GM12878 (cell line): ENCODE data around the gene MARCHF4. TPM values are rescaled to one million over a fixed set of nuclear protein-coding genes. Genes with fewer than 3 reads are reported as not detected.

ENCODE experiments used
- ATAC-seq: fragments of 200-7000 bp; cut with Tn5 transposase; 3 replicates; pipeline ENCODE4 v1.9.1; 2020; ENCODE audit warnings: mild to moderate bottlenecking, moderate library complexity
- BruUV-seq: library from RNA; stranded (reverse); fragments of 400-500 nt; replicated peaks from 2 replicates; lab custom pipeline; 2021; lab: Mats Ljungman, UMichigan
- CTCF ChIA-PET: fragments of 300-600 bp; sonication (Branson Sonifier 250); formaldehyde crosslinking; extraction: SDS; loops from one replicate; lab custom pipeline; 2021; ENCODE audit warnings: inconsistent platforms; lab: Yijun Ruan, JAX
- POLR2A ChIA-PET: fragments of 350-600 bp; formaldehyde crosslinking; extraction: SDS; loops from one replicate; lab custom pipeline; 2021; ENCODE audit warnings: inconsistent platforms; lab: Charles Lee
- RAD21 ChIA-PET: fragments of 300-600 bp; sonication (Branson Sonifier 250); formaldehyde crosslinking; loops from one replicate; lab custom pipeline; 2023; ENCODE audit warnings: antibody characterized with exemption; ENCODE audit not compliant: unreplicated experiment; lab: Charles Lee
- SMC1A ChIA-PET: fragments of 300-600 bp; sonication (Branson Sonifier 250); formaldehyde crosslinking; loops from one replicate; lab custom pipeline; 2023; ENCODE audit not compliant: unreplicated experiment, uncharacterized antibody; lab: Charles Lee
- DNase-seq: peaks from one replicate; pipeline ENCODE4 v3.0.0-alpha.2; 2011; ENCODE audit warnings: low read depth, low spot score
- FAIRE-seq: peaks from 3 replicates; lab custom pipeline; 2011; peaks lifted over from hg19 to GRCh38; lab: Jason Lieb, UNC
- H2AFZ ChIP-seq: 2 replicates; pipeline ENCODE4 v1.6.0; 2011; ENCODE audit warnings: low read depth, low read length, control low read depth; ENCODE audit not compliant: control insufficient read depth
- H3K27ac ChIP-seq: 2 replicates; pipeline ENCODE4 v1.5.1; 2011; ENCODE audit warnings: control low read depth; ENCODE audit not compliant: control insufficient read depth, insufficient read depth
- H3K27me3 ChIP-seq, 2 experiments: replicated peaks in 1 of 2; 2 replicates each; pipeline versions ENCODE4 v1.6.0 to v1.6.1; 2011; ENCODE audit warnings: low read length in 1 of 2; ENCODE audit not compliant: control insufficient read depth in 2 of 2, insufficient read depth in 2 of 2
- H3K36me3 ChIP-seq, 2 experiments: 2 replicates each; pipeline ENCODE4 v1.5.1; 2011; ENCODE audit warnings: low read length in 1 of 2; ENCODE audit not compliant: control insufficient read depth in 2 of 2, insufficient read depth in 2 of 2
- H3K4me1 ChIP-seq: 2 replicates; pipeline ENCODE4 v1.6.1; 2011; ENCODE audit warnings: mild to moderate bottlenecking, low read length, moderate library complexity, mixed read lengths; ENCODE audit not compliant: control insufficient read depth, insufficient read depth
- H3K4me2 ChIP-seq: 2 replicates; pipeline ENCODE4 v1.6.0; 2011; ENCODE audit warnings: control low read depth; ENCODE audit not compliant: control insufficient read depth, insufficient read depth
- H3K4me3 ChIP-seq: fragments of 200-600 bp; sonication (generic); 2 replicates; pipeline ENCODE4 v1.5.1; 2016
- H3K79me2 ChIP-seq: 2 replicates; pipeline ENCODE4 v1.6.0; 2011; ENCODE audit warnings: low read length; ENCODE audit not compliant: control insufficient read depth, insufficient read depth
- H3K9ac ChIP-seq: 2 replicates; pipeline ENCODE4 v1.8.0; 2011; ENCODE audit warnings: low read length, control low read depth, mixed read lengths; ENCODE audit not compliant: control insufficient read depth, insufficient read depth
- H3K9me3 ChIP-seq: replicated peaks from 3 replicates; pipeline ENCODE4 v1.5.1; 2011; ENCODE audit warnings: mild to moderate bottlenecking, low read length; ENCODE audit not compliant: control insufficient read depth, insufficient read depth
- H4K20me1 ChIP-seq: 2 replicates; pipeline ENCODE4 v1.6.0; 2011; ENCODE audit not compliant: control insufficient read depth, insufficient read depth
- ATF3 ChIP-seq: IDR thresholded peaks from 2 replicates; pipeline ENCODE4 v1.6.1; 2011; ENCODE audit warnings: low read depth, mild to moderate bottlenecking, low read length, moderate library complexity, borderline replicate concordance; ENCODE audit errors: extremely low read depth
- BHLHE40 ChIP-seq, 2 experiments: fragments of 450-650 bp in 1 of 2; IDR thresholded peaks; 2 replicates each; pipeline ENCODE4 v1.6.1; 2011 to 2017; ENCODE audit warnings: low read depth in 2 of 2, borderline replicate concordance in 1 of 2, improper control_type of control experiment in 1 of 2, low read length in 1 of 2, mild to moderate bottlenecking in 1 of 2
- CBX3 ChIP-seq: fragments of 200-600 bp; sonication (generic); IDR thresholded peaks from 2 replicates; pipeline ENCODE4 v1.6.1; 2016; ENCODE audit warnings: low read depth, borderline replicate concordance
- E2F8 ChIP-seq: fragments of 450-650 bp; IDR thresholded peaks from 2 replicates; pipeline ENCODE4 v1.6.1; 2018; ENCODE audit warnings: mild to moderate bottlenecking, low read depth, moderate library complexity; ENCODE audit not compliant: partially characterized antibody
- EGR1 ChIP-seq, 2 experiments: IDR thresholded peaks; 1 replicate in 1 of 2; 2 replicates in 1 of 2; pipeline ENCODE4 v1.6.1; 2011 to 2012; ENCODE audit warnings: low read depth in 2 of 2, low read length in 2 of 2, borderline replicate concordance in 1 of 2, mild to moderate bottlenecking in 1 of 2, moderate library complexity in 1 of 2
- FOXK2 ChIP-seq: fragments of 450-650 bp; IDR thresholded peaks from 2 replicates; pipeline ENCODE4 v1.6.1; 2017; ENCODE audit warnings: mild to moderate bottlenecking, moderate library complexity
- GATAD2B ChIP-seq: fragments of 450-650 bp; conservative IDR thresholded peaks from 2 replicates; pipeline ENCODE4 v1.6.1; 2017; ENCODE audit warnings: low read depth, mild to moderate bottlenecking, moderate library complexity
- HDGF ChIP-seq: fragments of 450-650 bp; IDR thresholded peaks from 2 replicates; pipeline ENCODE4 v1.6.1; 2016; ENCODE audit warnings: antibody characterized with exemption
- MEF2B ChIP-seq: fragments of 450-650 bp; IDR thresholded peaks from 2 replicates; pipeline ENCODE4 v1.6.1; 2018; ENCODE audit warnings: mild to moderate bottlenecking, moderate library complexity; ENCODE audit not compliant: partially characterized antibody, poor library complexity, severe bottlenecking
- MTA2 ChIP-seq: fragments of 450-650 bp; IDR thresholded peaks from 2 replicates; pipeline ENCODE4 v1.6.1; 2016; ENCODE audit warnings: low read depth, mild to moderate bottlenecking, moderate library complexity
- RELB ChIP-seq: fragments of 450-650 bp; IDR thresholded peaks from 2 replicates; pipeline ENCODE4 v1.6.1; 2017; ENCODE audit warnings: low read depth, mild to moderate bottlenecking, moderate library complexity
- RFX5 ChIP-seq: IDR thresholded peaks from 2 replicates; pipeline ENCODE4 v1.6.1; 2011; ENCODE audit warnings: low read depth, low read length, improper control_type of control experiment
- SUZ12 ChIP-seq: fragments of 200-600 bp; sonication (generic); IDR thresholded peaks from one replicate; pipeline ENCODE4 v1.6.1; 2018; ENCODE audit warnings: antibody characterized with exemption, mild to moderate bottlenecking; ENCODE audit not compliant: unreplicated experiment
- TCF7 ChIP-seq: IDR thresholded peaks from 2 replicates; pipeline ENCODE4 v1.6.1; 2014; ENCODE audit warnings: antibody characterized with exemption, borderline replicate concordance
- WRNIP1 ChIP-seq: IDR thresholded peaks from 2 replicates; pipeline ENCODE4 v1.6.1; 2011; ENCODE audit warnings: low read depth, low read length, improper control_type of control experiment, borderline replicate concordance
- WGBS: methylation state at CpG from one replicate; pipeline ENCODE4 v1.1.6; 2016; ENCODE audit warnings: low lambda C conversion rate; ENCODE audit not compliant: insufficient replicate concordance, insufficient coverage; ENCODE audit errors: missing lambda C conversion rate; 5-methylcytosine and 5-hydroxymethylcytosine counted together
- in situ Hi-C: fragments of 300-500 bp; cut with MboI; formaldehyde crosslinking; loops from 9 replicates; pipeline ENCODE4 v1.14.3; 2018; ENCODE audit warnings: mixed read lengths
- intact Hi-C: fragments of 100-400 bp; cut with micrococcal nuclease; formaldehyde crosslinking; loops from one replicate; pipeline ENCODE4 v1.14.2; 2022; ENCODE audit not compliant: unreplicated experiment
- polyA plus RNA-seq, 11 experiments: library from polyadenylated mRNA; depleted of rRNA in 4 of 11; unstranded in 6 of 11; stranded (reverse) in 5 of 11; fragments of >200 nt; fragmentation: Nextera tagmentation in 4 of 11; fragmentation: Illumina TruSeq in 1 of 11; extraction: Ambion mirVana in 4 of 11; extraction: Trizol in 1 of 11; gene quantifications; 1 replicate in 1 of 11; 2 replicates in 10 of 11; pipeline versions ENCODE4 v1.2.1 to v1.2.3, GENCODE V29; 2011 to 2016; ENCODE audit warnings: inconsistent platforms in 2 of 11, missing spikeins in 2 of 11, low read depth in 1 of 11
- total RNA-seq, 4 experiments: library from RNA; depleted of rRNA in 3 of 4; stranded (reverse); fragments of >200 nt in 3 of 4; fragmentation: Illumina TruSeq in 1 of 4; extraction: Trizol in 1 of 4; gene quantifications; 2 replicates each; pipeline versions ENCODE4 v1.2.1 to v1.2.3, GENCODE V29; 2013 to 2021

Gene MARCHF4
- total and polyA plus RNA-seq, 10 of the 15 experiments (the other 5 are each of a cell fraction or from before 2014, with no cell fraction given), result not detected

- WGBS, result 0% methylated on average over 2 of the region's 2 CpGs
- no peaks in the 10 kb centered on the region for H3K79me2 ChIP-seq
- no peak overlapping the region for H3K9ac ChIP-seq
- no peaks in the 10 kb centered on the region for H4K20me1 ChIP-seq
- H3K4me3 ChIP-seq, result no peak overlapping the region
- intact Hi-C loops (no loop called here), in situ Hi-C loops (no loop called here)
- ATAC-seq, result no peak
- no peak overlapping the region for H2AFZ ChIP-seq
- ChIA-PET SMC1A (no interaction called here), RAD21 (no interaction called here), POLR2A (no interaction called here), CTCF (no interaction called here)
- H3K9me3 ChIP-seq, result no peaks in the 10 kb centered on the region
- no peak for FAIRE-seq
- BruUV-seq, result no TSS peak
- H3K4me1 ChIP-seq, result no peaks in the 10 kb centered on the region
- H3K4me2 ChIP-seq, result no peak overlapping the region
- H3K27me3 ChIP-seq, result peaks cover 5 to 6% of the 10 kb centered on the region in 2 experiments
- no peaks in the 10 kb centered on the region for H3K36me3 ChIP-seq
- H3K27ac ChIP-seq, result no peak overlapping the region
- no peak for DNase-seq
- TF ChIP-seq FOXK2, result no peak
- no peak for TF ChIP-seq SUZ12
- no peak for TF ChIP-seq EGR1 (IDR thresholded peaks at IDR 0.05; ENCODE audit: borderline replicate concordance in 1 of 2, low read depth in 2 of 2, low read length in 2 of 2)
- no peak for TF ChIP-seq CBX3
- TF ChIP-seq E2F8, result no peak
- no peak for TF ChIP-seq BHLHE40 (IDR thresholded peaks at IDR 0.05; ENCODE audit: borderline replicate concordance in 1 of 2, low read depth in 2 of 2, low read length in 1 of 2)
- TF ChIP-seq GATAD2B, result no peak
- TF ChIP-seq RELB, result no peak
- TF ChIP-seq WRNIP1, result no peak
- no peak for TF ChIP-seq ATF3
- TF ChIP-seq MTA2, result no peak
- TF ChIP-seq HDGF, result no peak
- no peak for TF ChIP-seq TCF7
- TF ChIP-seq RFX5, result no peak
- no peak for TF ChIP-seq MEF2B
These were observed 9.6 kb downstream of the MARCHF4 start for GRCh38 chr2:216362730-216363129.
